Lung microvascular endothelial cell (primary cell): Measurements from ENCODE around the gene NHLH2. TPM values are rescaled to one million over a fixed set of nuclear protein-coding genes. Genes with fewer than 3 reads are reported as not detected.

Experiments
- DNase-seq, 2 donors: peaks; one replicate each; pipeline versions ENCODE4 v3.0.0 to v3.0.0-alpha.2; 2010; ENCODE audit warnings: low read depth in 2 of 2
- total RNA-seq: library from RNA; depleted of rRNA; stranded (reverse); fragments of >200 nt; gene quantifications from 2 replicates; pipeline ENCODE4 v1.2.1, GENCODE V29; 2014

NHLH2 gene
- total RNA-seq, result under 0.01 TPM in 1 of 2 replicates, not detected in the other

DNA sequence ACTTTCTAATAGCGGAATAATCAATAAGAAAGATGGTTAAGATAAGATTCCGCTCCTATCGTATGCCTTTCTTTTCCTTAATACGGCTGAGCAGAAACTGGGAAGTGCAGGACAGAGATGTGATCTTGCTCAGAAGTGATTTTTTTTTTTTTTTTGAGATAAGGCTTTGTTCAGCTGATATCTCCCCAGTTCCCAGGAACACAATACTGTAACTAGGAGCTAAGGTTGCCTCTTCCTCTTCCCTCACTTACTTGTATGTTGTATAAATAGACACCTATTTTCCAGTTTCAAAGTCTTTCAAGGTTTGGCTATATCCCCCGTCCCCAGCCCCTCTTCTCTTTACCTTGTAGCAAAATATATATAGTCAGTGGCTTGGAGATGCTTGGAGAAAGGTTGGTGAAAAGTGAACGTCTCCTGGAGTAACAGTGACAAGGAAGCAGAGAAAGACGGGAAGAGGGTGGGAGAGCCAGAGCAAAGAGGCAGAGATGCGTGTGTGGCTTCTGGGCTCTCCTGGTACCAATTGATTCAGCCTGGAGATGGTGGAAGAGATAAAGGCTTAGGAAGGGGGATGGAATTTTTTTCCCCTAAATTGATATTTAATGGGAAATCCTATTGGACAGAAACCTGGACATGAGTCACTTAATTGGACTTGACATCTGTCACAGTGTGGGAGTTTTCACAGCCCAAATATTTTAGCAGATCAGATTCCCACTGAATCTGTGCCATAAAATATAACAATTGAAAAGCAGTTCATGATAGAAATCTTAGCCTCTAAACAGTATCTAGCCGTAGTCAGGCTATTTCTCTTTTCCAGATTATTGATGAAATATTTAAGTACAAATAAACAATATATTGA is at the start of gene NHLH2:
Gene NHLH2 (minus strand): TSS at position 522 of the 856 bp plus-strand sequence. CDS start 2,754 bp downstream, outside the sequence.
- DNase-seq, result no peak

GRCh38 chr1:115890580-115890979 is 49.7 kb upstream of the NHLH2 start:
- DNase-seq, result no peak

DNA sequence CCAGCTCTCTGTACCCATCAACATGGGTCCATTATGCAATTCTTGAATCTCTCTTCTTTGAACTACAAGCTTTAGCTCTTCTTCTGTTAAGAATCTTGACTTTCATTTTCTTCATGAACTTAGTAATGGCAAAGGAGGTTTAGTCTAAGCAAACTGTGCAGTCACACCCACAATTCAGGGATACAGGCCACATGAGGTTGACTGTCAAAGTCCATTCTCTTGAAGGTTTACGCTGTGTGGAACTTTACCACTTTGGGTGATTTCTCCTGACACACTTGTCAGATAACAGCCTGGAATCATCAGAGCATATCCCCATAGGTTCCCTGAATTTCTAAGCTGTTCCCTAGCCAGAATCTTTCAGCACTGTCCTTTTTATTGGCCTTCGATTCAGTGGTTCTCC is 48.0 kb upstream of the NHLH2 start:
- DNase-seq, result no peak

GRCh38 chr1:115882913-115883902 is 42.3 kb upstream of the NHLH2 start:
- no peak for DNase-seq

- no peak for DNase-seq
Observed at GRCh38 chr1:115880981-115881672, 40.2 kb upstream of the NHLH2 start.

DNA sequence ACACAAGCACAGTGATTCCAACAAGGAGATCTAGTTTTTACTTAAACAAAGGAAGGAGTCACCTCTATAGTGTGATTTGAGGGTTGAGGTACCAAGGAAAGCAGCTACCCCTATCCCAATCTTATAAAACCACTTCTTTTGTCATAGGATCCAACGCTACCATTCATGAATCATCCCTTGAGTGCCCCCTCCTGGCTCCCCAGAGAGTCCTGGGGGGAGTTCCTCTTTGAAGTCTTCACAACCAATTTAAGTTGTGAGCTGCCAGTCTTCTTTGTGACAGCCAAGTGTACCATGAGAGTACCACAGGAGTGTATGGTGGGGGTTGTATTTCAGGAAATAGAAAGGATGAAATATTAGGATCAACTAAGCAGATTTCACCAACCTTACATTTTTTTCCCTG is 39.1 kb upstream of the NHLH2 start:
- DNase-seq, result no peak

- DNase-seq, result peak; percentile 44 to 69
Observed at GRCh38 chr1:115877511-115877910, 36.6 kb upstream of the NHLH2 start.

GRCh38 chr1:115874904-115875303 is 34.0 kb upstream of the NHLH2 start:
- peak in 1 of 2 donors; percentile 79 for DNase-seq

GRCh38 chr1:115874497-115874896 is 33.6 kb upstream of the NHLH2 start:
- no peak for DNase-seq

GRCh38 chr1:115873184-115873583 is 32.3 kb upstream of the NHLH2 start:
- DNase-seq, result no peak

DNA sequence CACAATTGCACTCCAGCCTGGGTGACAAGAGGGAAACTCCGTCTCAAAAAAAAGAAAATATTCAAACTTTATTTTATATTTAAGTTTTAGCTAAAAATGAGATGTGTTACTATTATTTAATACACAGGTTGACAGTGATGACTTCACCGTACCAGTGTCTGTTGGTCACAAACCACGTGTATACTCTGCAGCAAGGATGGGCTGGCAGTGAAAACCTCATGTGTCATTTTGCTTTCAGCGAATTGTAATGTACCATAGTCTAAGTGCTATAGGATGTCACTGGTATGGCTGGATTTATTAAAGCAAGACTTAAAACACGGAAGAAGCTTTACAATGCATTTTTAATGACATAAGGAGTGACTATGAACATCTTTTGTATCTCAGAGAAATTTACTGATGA is 28.1 kb upstream of the NHLH2 start:
- DNase-seq, result no peak

DNA sequence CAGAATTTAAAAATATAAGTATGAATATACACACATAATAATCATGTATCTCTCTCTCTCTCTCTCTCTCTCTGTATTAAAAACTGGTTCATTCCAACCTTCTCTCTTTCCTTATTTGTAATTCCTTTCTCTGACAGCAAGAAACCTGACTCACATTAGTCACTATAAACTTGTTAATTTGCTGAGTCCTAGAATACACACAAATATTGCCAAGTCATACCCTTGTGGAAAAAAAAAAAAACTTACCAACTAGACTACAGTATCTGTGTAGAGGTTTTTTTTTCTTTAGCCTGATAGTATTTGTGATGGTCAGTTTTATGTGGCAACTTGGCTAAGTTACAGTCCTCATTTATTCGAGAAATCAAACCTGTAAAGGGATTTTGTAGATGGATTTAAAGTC is 26.3 kb upstream of the NHLH2 start:
- DNase-seq, result no peak

DNA sequence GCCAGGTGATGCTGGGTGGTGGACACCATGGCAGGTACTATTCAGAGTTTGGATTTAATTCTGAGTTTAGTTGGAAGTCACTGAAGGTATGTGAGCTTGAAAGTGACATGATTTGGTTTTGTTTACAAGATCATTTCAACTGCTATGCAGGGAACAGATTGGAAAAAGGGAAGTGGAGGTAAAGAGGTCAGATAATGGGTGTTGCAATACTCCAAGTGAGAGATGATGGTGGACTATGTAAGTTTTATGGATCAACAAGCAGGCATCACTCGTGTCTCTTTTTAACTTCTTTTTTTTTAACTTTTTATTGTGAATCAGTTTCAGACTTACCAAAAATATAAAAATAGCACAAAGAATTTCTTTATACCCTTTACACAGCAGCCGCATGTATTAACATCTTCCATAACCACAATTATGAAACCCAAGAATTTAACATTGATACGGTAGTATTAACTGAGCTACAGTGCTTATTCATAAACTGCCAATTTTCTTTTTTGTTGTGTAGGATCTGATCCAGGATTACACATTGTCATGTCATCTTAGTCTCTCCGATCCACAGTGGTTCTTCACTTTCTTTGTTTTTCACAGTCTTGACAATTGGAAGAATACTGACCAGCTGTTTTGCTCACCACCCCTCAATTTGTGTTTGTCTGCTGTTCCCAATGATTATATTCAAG is 24.9 kb upstream of the NHLH2 start:
- DNase-seq, result no peak

- no peak for DNase-seq
Observed at GRCh38 chr1:115862403-115862802, 21.5 kb upstream of the NHLH2 start.

DNA sequence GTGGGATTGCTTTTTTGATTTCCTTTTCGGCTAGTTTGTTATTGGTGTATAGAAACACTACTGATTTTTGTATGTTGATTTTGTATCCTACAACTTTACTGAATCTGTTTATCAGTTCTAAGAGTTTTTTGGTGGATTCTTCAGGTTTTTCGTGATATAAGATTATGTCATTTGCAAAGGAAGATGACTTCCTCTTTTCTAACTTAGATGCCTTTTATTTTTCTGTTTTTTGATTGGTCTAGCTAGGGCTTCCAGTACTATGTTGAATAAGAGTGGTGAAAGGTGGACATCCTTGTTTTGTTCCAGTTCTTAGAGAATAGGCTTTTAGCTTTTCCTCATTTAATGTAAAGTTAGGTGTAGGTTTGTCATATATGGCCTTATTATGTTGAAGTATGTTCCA is 13.1 kb upstream of the NHLH2 start:
- no peak for DNase-seq

GRCh38 chr1:115850937-115851336 is 10.0 kb upstream of the NHLH2 start:
- DNase-seq, result no peak

- DNase-seq, result no peak
Observed at GRCh38 chr1:115847787-115848186, 6.9 kb upstream of the NHLH2 start.

DNA sequence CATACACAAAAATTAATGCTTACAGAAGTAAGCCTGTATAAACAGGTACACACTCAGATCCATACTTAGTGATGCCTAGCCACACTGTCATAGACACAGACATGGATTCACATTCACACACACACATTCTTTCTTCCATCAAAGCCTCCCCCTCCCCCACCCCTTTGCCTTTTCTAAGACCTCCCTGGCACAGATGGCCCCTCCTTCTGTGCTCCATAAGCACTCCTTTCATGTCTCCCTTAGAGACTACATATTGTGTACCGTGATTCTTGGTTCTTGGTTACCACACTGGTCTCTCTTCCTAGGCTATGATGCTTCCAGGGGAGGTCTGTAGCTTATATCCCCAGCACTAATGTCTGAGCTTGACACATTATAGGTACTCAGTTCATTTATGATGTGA is 2.0 kb upstream of the NHLH2 start:
- no peak for DNase-seq

- no peak for DNase-seq
Observed at GRCh38 chr1:115839679-115840237, 1.2 kb downstream of the NHLH2 start.

GRCh38 chr1:115839029-115839678 is 1.8 kb downstream of the NHLH2 start:
- DNase-seq, result peak in 1 of 2 donors; percentile 5
